NAMALWA (cell line): ENCODE measurements around the gene CDH23.

ENCODE experiments used
- DNase-seq: peaks from one replicate; pipeline ENCODE4 v3.0.0-alpha.2; 2015; ENCODE audit warnings: low spot score

Gene CDH23

GRCh38 chr10:71440506-71441035 is 43.9 kb downstream of the CDH23 start:
- DNase-seq, result no peak

GRCh38 chr10:71442000-71442399 is 45.3 kb downstream of the CDH23 start:
- DNase-seq, result no peak

- DNase-seq, result no peak
These were observed 46.3 kb downstream of the CDH23 start for GRCh38 chr10:71442859-71443570.

- no peak for DNase-seq
These were observed 47.0 kb downstream of the CDH23 start for GRCh38 chr10:71443676-71444075.

GRCh38 chr10:71444284-71445054 is 47.7 kb downstream of the CDH23 start:
- DNase-seq, result no peak

GRCh38 chr10:71447676-71448075 is 51.0 kb downstream of the CDH23 start:
- no peak for DNase-seq

- DNase-seq, result no peak
These were observed 51.4 kb downstream of the CDH23 start for GRCh38 chr10:71448146-71448545.

GRCh38 chr10:71449026-71449425 is 52.3 kb downstream of the CDH23 start:
- DNase-seq, result no peak

- no peak for DNase-seq
These were observed 55.0 kb downstream of the CDH23 start for GRCh38 chr10:71451754-71452153.

- DNase-seq, result no peak
These were observed 56.5 kb downstream of the CDH23 start for GRCh38 chr10:71453186-71453585.

GRCh38 chr10:71454347-71454746 is 57.6 kb downstream of the CDH23 start:
- DNase-seq, result no peak

- no peak for DNase-seq
These were observed 58.3 kb downstream of the CDH23 start for GRCh38 chr10:71455035-71455434.

GRCh38 chr10:71456631-71457030 is 59.9 kb downstream of the CDH23 start:
- no peak for DNase-seq

- DNase-seq, result no peak
These were observed 61.2 kb downstream of the CDH23 start for GRCh38 chr10:71457908-71458307.

- no peak for DNase-seq
These were observed 61.7 kb downstream of the CDH23 start for GRCh38 chr10:71458387-71458786.

GRCh38 chr10:71459513-71459912 is 62.8 kb downstream of the CDH23 start:
- DNase-seq, result peak; percentile 2

GRCh38 chr10:71460615-71461014 is 63.9 kb downstream of the CDH23 start:
- DNase-seq, result no peak

- DNase-seq, result no peak
These were observed 64.7 kb downstream of the CDH23 start for GRCh38 chr10:71461457-71461856.

- no peak for DNase-seq
These were observed 65.6 kb downstream of the CDH23 start for GRCh38 chr10:71462062-71462935.

- DNase-seq, result no peak
These were observed 66.4 kb downstream of the CDH23 start for GRCh38 chr10:71463111-71463510.

GRCh38 chr10:71465551-71466252 is 69.0 kb downstream of the CDH23 start:
- DNase-seq, result no peak

- DNase-seq, result no peak
These were observed 69.6 kb downstream of the CDH23 start for GRCh38 chr10:71466330-71466729.
